Bronchial smooth muscle cell (primary cell): ENCODE results near the gene UBN2. TPM values are rescaled to one million over a fixed set of nuclear protein-coding genes. Genes with fewer than 3 reads are reported as not detected.

ENCODE experiments used
- total RNA-seq: library from RNA; depleted of rRNA; stranded (reverse); fragments of >200 nt; gene quantifications from 2 replicates; pipeline ENCODE4 v1.2.1, GENCODE V29; 2014

UBN2 gene
- 2.5 and 3.8 TPM in 2 replicates for total RNA-seq

DNA sequence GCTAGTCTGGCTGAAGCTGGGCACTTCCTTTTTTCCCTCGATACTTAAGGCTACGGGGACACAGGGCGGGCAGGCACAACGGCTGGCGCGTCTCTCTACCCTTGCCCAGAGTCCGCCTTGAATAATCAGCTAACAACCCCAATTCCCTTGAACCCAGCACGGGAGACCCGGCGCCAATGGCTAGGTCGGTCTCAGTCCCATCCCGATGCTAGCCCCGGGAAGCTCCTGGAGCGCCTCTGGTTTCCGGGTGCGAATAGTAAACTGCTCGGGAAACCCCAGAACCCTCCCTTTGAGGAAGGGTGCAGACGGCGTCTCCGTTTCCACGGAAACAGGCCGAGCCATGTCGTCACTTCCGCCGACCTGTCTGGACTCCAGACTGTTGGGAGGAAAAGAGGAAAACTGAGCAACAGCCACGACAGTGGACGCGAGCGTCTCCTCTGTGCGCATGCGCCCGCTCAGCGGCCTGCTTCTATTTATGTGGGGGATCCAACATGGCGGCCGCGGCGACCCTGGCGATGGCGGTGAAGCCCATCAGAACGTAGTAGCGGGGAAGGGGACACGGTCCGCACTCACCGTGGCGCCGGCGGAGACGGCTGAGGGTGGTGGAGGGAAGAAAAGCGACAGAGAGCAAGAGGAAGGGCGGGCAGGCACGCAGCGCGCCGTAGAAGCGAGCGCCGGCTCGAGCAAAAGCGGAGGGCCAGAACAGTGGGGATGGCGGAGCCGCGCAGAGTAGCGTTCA is at the start of gene UBN2:
Gene UBN2, plus strand, starts transcription at position 464 of the 739 bp plus-strand sequence. Its CDS starts 248 bp downstream, at position 712.

DNA sequence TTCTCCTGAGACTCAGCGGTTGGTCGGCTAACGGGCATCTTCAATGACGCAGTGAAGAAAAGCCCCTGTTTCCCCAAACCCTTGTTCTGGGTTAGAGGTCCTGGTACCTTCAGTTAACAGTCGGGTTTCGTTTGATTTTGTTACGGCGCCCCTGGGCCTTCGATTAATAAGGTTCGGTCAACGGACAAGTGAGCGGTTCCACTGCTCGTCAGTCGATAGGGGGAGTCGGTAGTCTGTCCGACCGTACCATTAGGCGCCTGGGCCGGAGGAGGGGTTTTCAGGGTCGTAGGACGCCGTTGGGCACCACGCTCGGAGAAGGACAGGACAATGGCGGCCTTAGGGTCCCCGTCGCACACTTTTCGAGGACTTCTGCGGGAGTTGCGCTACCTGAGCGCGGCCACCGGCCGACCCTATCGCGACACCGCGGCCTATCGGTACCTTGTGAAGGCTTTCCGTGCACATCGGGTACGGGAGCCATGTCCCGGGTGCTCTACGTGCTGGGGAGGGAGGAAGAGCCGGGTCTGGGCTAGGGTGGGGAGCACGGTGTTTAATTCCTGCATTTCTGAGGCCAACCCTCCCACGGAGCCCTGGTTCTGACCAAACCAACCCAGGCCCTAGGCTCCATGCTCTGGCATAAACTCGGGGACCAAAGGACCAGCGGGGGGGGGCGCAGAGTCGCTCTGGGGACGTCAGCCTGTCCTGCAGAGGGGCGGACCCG is 110.2 kb downstream of the UBN2 start, which contains the start of gene FMC1:
Gene FMC1, plus strand, starts transcription at position 280 of the 718 bp plus-strand sequence. Its CDS starts 48 bp downstream, at position 328.

Other genes starting within 250 kb of the UBN2 start
- 0.52 and 0.63 TPM in 2 replicates for gene KIAA1549, start 249.8 kb upstream of the UBN2 start, total RNA-seq
- 2.8 and 3.8 TPM in 2 replicates for gene ZC3HAV1L, start 195.2 kb upstream of the UBN2 start, total RNA-seq
- 17.7 and 21.4 TPM in 2 replicates for gene ZC3HAV1, start 121.5 kb upstream of the UBN2 start, total RNA-seq
- 13.7 and 18.9 TPM in 2 replicates for gene FMC1, start 110.1 kb downstream of the UBN2 start, total RNA-seq
- 41.7 and 45.4 TPM in 2 replicates for gene LUC7L2, start 128.7 kb downstream of the UBN2 start, total RNA-seq